NCI-H82 (cell line): Measurements from ENCODE around the gene GABRD.

Source experiments
- DNase-seq: peaks from one replicate; lab custom pipeline; 2025; lab: John Stamatoyannopoulos, UW

The GABRD gene

GRCh38 chr1:2053784-2054376 lies 34.7 kb downstream of the GABRD start:
- DNase-seq: no peak

- DNase-seq: no peak
Observed at GRCh38 chr1:2054560-2054959, 35.4 kb downstream of the GABRD start.

- no peak for DNase-seq
Observed at GRCh38 chr1:2055911-2056575, 36.9 kb downstream of the GABRD start.

- DNase-seq: no peak
Observed at GRCh38 chr1:2056955-2057590, 37.9 kb downstream of the GABRD start.

GRCh38 chr1:2059290-2059953 lies 40.3 kb downstream of the GABRD start:
- no peak for DNase-seq

- no peak for DNase-seq
Observed at GRCh38 chr1:2060072-2060471, 40.9 kb downstream of the GABRD start.

- DNase-seq: no peak
Observed at GRCh38 chr1:2060535-2060934, 41.4 kb downstream of the GABRD start.

GRCh38 chr1:2061065-2061778 lies 42.1 kb downstream of the GABRD start:
- no peak for DNase-seq

GRCh38 chr1:2065699-2066098 lies 46.6 kb downstream of the GABRD start:
- no peak for DNase-seq

- no peak for DNase-seq
Observed at GRCh38 chr1:2067393-2067792, 48.2 kb downstream of the GABRD start.

GRCh38 chr1:2067981-2068380 lies 48.8 kb downstream of the GABRD start:
- no peak for DNase-seq

- no peak for DNase-seq
Observed at GRCh38 chr1:2068951-2069350, 49.8 kb downstream of the GABRD start.

- no peak for DNase-seq
Observed at GRCh38 chr1:2070016-2070415, 50.9 kb downstream of the GABRD start.

- no peak for DNase-seq
Observed at GRCh38 chr1:2070800-2071530, 51.8 kb downstream of the GABRD start.

GRCh38 chr1:2072109-2072806 lies 53.1 kb downstream of the GABRD start:
- DNase-seq: no peak

GRCh38 chr1:2072891-2073290 lies 53.7 kb downstream of the GABRD start:
- DNase-seq: no peak

- peak; percentile 65 for DNase-seq
Observed at GRCh38 chr1:2073382-2074230, 54.5 kb downstream of the GABRD start.

- DNase-seq: no peak
Observed at GRCh38 chr1:2074396-2074795, 55.3 kb downstream of the GABRD start.

- no peak for DNase-seq
Observed at GRCh38 chr1:2074944-2075740, 56.0 kb downstream of the GABRD start.
